ENCODE data around the gene MEGF8.

DNA sequence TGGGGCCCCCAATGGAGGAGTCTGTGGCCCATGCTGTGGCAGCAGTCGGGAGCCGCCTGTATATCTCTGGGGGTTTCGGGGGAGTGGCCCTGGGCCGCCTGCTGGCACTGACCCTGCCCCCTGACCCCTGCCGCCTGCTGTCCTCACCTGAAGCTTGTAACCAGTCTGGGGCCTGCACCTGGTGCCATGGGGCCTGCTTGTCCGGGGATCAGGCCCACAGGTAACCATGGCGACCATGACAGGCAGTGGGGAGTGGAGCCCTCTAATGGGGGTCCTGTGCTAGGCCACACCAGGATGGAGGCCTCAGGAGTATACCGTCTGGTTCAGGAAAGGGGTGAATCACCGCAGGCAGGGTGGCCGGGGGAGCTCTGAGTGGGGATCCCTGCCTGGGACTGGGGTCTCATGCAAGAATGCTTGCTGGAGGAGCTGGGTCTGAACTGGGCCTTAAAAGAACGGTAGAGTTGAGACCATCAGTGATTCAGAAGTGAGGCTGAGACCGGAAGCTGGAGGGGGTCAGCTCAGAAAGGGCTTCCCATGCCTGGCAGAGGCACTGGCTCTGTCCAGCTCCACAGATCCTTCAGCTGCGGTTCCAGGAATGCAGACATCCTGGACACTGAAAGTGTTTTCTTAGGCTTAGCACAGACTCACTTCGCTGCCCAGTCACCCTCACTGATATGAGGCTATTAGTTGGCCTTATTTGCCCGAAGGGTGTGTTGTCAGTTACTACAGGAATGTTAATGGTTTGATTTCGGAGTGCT, 35.5 kb downstream of the MEGF8 start:
- TF ChIP-seq FOXM1 (CRISPR knock-in tag; IDR thresholded peaks at IDR 0.05) (no peak), ZNF160 (CRISPR knock-in tag; IDR thresholded peaks at IDR 0.05) (no peak), FOSL2 (CRISPR knock-in tag; IDR thresholded peaks at IDR 0.05) (no peak), MAF1 (CRISPR knock-in tag; IDR thresholded peaks at IDR 0.05; ENCODE audit: borderline replicate concordance) (no peak), FOXK1 (CRISPR knock-in tag; IDR thresholded peaks at IDR 0.05; ENCODE audit: borderline replicate concordance, low read depth) (no peak), ZFX (CRISPR knock-in tag; IDR thresholded peaks at IDR 0.05; ENCODE audit: low read depth) (no peak), SMAD3 (CRISPR knock-in tag; IDR thresholded peaks at IDR 0.05) (no peak)
- TF ChIP-seq, protein P1, sequence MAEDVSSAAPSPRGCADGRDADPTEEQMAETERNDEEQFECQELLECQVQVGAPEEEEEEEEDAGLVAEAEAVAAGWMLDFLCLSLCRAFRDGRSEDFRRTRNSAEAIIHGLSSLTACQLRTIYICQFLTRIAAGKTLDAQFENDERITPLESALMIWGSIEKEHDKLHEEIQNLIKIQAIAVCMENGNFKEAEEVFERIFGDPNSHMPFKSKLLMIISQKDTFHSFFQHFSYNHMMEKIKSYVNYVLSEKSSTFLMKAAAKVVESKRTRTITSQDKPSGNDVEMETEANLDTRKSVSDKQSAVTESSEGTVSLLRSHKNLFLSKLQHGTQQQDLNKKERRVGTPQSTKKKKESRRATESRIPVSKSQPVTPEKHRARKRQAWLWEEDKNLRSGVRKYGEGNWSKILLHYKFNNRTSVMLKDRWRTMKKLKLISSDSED (CRISPR knock-in tag; IDR thresholded peaks at IDR 0.05), result no peak
- TF ChIP-seq, protein P2, sequence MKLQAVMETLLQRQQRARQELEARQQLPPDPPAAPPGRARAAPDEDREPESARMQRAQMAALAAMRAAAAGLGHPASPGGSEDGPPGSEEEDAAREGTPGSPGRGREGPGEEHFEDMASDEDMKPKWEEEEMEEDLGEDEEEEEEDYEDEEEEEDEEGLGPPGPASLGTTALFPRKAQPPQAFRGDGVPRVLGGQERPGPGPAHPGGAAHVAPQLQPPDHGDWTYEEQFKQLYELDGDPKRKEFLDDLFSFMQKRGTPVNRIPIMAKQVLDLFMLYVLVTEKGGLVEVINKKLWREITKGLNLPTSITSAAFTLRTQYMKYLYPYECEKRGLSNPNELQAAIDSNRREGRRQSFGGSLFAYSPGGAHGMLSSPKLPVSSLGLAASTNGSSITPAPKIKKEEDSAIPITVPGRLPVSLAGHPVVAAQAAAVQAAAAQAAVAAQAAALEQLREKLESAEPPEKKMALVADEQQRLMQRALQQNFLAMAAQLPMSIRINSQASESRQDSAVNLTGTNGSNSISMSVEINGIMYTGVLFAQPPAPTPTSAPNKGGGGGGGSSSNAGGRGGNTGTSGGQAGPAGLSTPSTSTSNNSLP (IDR thresholded peaks at IDR 0.05; ENCODE audit: low read depth, low read length), result no peak
- TF ChIP-seq, protein P3, sequence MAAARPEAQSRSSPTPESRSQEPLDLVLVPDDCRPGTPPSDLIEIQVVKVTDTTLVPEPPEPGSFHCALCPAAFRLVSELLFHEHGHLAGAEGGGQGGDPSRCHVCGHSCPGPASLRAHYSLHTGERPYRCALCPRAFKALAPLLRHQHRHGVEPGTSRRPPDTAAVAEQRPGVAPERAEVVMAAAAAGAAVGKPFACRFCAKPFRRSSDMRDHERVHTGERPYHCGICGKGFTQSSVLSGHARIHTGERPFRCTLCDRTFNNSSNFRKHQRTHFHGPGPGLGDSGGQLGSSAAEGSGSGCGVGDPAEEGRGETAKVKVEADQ (CRISPR knock-in tag; IDR thresholded peaks at IDR 0.05; ENCODE audit: borderline replicate concordance), result no peak
